Body of pancreas (tissue), 4 donors: ENCODE results near the gene MYO7B. TPM values are rescaled to one million over a fixed set of nuclear protein-coding genes. Genes with fewer than 3 reads are reported as not detected.

Experiments
- ATAC-seq: fragments of 150-250 bp; one replicate; pipeline ENCODE4 v1.9.1; 2016
- DNase-seq, 4 donors: peaks; one replicate each; pipeline ENCODE4 v3.0.0-alpha.2; 2019
- H3K27ac ChIP-seq, 4 donors: fragments of 200-600 bp; sonication (generic); 1 replicate in 3 of 4; 2 replicates in 1 of 4; pipeline versions ENCODE4 v1.5.1 to v1.6.1; 2016 to 2019; ENCODE audit warnings: mild to moderate bottlenecking in 1 of 4, mixed read lengths in 1 of 4, moderate library complexity in 1 of 4
- H3K27me3 ChIP-seq, 2 donors: fragments of 200-600 bp; sonication (generic); one replicate each; pipeline ENCODE4 v1.6.0; 2016; ENCODE audit warnings: mild to moderate bottlenecking in 1 of 2
- H3K36me3 ChIP-seq, 2 donors: fragments of 200-600 bp; sonication (generic); replicated peaks in 1 of 2; 2 replicates each; pipeline ENCODE4 v1.5.1; 2016; ENCODE audit warnings: low read depth in 2 of 2; ENCODE audit not compliant: insufficient read depth in 1 of 2
- H3K4me1 ChIP-seq: fragments of 200-600 bp; sonication (generic); one replicate; pipeline ENCODE4 v1.6.0; 2016
- H3K4me3 ChIP-seq, 2 donors: fragments of 200-600 bp; sonication (generic); 1 replicate in 1 of 2; 2 replicates in 1 of 2; pipeline ENCODE4 v1.5.1; 2016 to 2019
- H3K9me3 ChIP-seq, 3 donors: fragments of 200-600 bp; sonication (generic); 1 replicate in 2 of 3; 2 replicates in 1 of 3; pipeline ENCODE4 v1.5.1; 2016
- CTCF ChIP-seq, 7 experiments: fragments of 450-650 bp in 4 of 7; fragments of 200-600 bp in 3 of 7; sonication (generic) in 3 of 7; IDR thresholded peaks; one replicate each; pipeline ENCODE4 v1.5.1; 2016 to 2019; ENCODE audit warnings: antibody characterized with exemption in 7 of 7
- POLR2A ChIP-seq, 3 donors: fragments of 450-650 bp; IDR thresholded peaks; one replicate each; pipeline ENCODE4 v1.6.1; 2016; ENCODE audit warnings: antibody characterized with exemption in 3 of 3, mild to moderate bottlenecking in 2 of 3
- WGBS, 2 donors: methylation state at CpG; one replicate each; pipeline ENCODE4 v1.1.5; 2017; 5-methylcytosine and 5-hydroxymethylcytosine counted together
- intact Hi-C: fragments of 100-400 bp; cut with DNase I; formaldehyde crosslinking; loops from one replicate; pipeline ENCODE4 v1.15.1; 2023
- total RNA-seq, 2 donors: library from RNA; depleted of rRNA; stranded (reverse); fragments of >200 nt; gene quantifications; one replicate each; pipeline ENCODE4 v1.1.0, GENCODE V29; 2016

MYO7B gene
- total RNA-seq, 2 donors from 2014 or later: 0.33 to 1.8 TPM

- H3K27me3 ChIP-seq: no peaks in the 10 kb centered on the region
- ATAC-seq: no peak
- intact Hi-C loops: no loop called here
- 66 to 73% methylated on average over 16 of the region's 16 CpGs for WGBS, 2 donors
- TF ChIP-seq POLR2A (IDR thresholded peaks at IDR 0.05): no peak
- TF ChIP-seq CTCF (IDR thresholded peaks at IDR 0.05): no peak
- no peak overlapping the region for H3K27ac ChIP-seq
- no peak overlapping the region for H3K4me3 ChIP-seq
- H3K9me3 ChIP-seq: no peaks in the 10 kb centered on the region
- DNase-seq: no peak
- H3K36me3 ChIP-seq: no peaks in the 10 kb centered on the region
- peaks cover 8% of the 10 kb centered on the region for H3K4me1 ChIP-seq
Measured at GRCh38 chr2:127647242-127648190, 112.0 kb downstream of the MYO7B start.

- peaks cover 12% of the 10 kb centered on the region for H3K4me1 ChIP-seq
- no peak overlapping the region for H3K4me3 ChIP-seq
- TF ChIP-seq CTCF (IDR thresholded peaks at IDR 0.05): no peak
- TF ChIP-seq POLR2A (IDR thresholded peaks at IDR 0.05): no peak
- no peaks in the 10 kb centered on the region for H3K36me3 ChIP-seq
- ATAC-seq (no peak), DNase-seq (no peak)
- H3K27me3 ChIP-seq: no peaks in the 10 kb centered on the region
- 65 to 73% methylated on average over 5 to 6 of the region's 6 CpGs for WGBS, 2 donors
- intact Hi-C loops: no loop called here
- H3K9me3 ChIP-seq: no peaks in the 10 kb centered on the region
- H3K27ac ChIP-seq: no peak overlapping the region
Measured at GRCh38 chr2:127648321-127648720, 112.8 kb downstream of the MYO7B start.

GRCh38 chr2:127649100-127649611 is 113.7 kb downstream of the MYO7B start:
- TF ChIP-seq CTCF (IDR thresholded peaks at IDR 0.05) (no peak), POLR2A (IDR thresholded peaks at IDR 0.05) (no peak)
- peaks cover 12% of the 10 kb centered on the region for H3K4me1 ChIP-seq
- WGBS, 2 donors: 68 to 85% methylated on average over 9 to 12 of the region's 12 CpGs
- intact Hi-C loops: no loop called here
- no peak overlapping the region for H3K27ac ChIP-seq
- no peaks in the 10 kb centered on the region for H3K27me3 ChIP-seq
- DNase-seq: no peak
- H3K36me3 ChIP-seq: no peaks in the 10 kb centered on the region
- no peak overlapping the region for H3K4me3 ChIP-seq
- ATAC-seq: no peak
- no peaks in the 10 kb centered on the region for H3K9me3 ChIP-seq

- DNase-seq: peak; percentile 81 to 84 (median 82)
- 5% methylated on average over 7 of the region's 7 CpGs; no CpG with 5 or more reads in 1 of the 2 donors for WGBS, 2 donors
- no peaks in the 10 kb centered on the region for H3K36me3 ChIP-seq
- TF ChIP-seq POLR2A (IDR thresholded peaks at IDR 0.05) (no peak), CTCF (IDR thresholded peaks at IDR 0.05) (peak; percentile 72 to 93 (median 75))
- no peaks in the 10 kb centered on the region for H3K9me3 ChIP-seq
- no peak overlapping the region for H3K27ac ChIP-seq
- H3K27me3 ChIP-seq: no peaks in the 10 kb centered on the region
- intact Hi-C loops: no loop called here
- ATAC-seq: peak; percentile 75
- H3K4me3 ChIP-seq: no peak overlapping the region
- peaks cover 12% of the 10 kb centered on the region for H3K4me1 ChIP-seq
Measured at GRCh38 chr2:127649684-127650040, 114.2 kb downstream of the MYO7B start.
